ENCODE measurements around the gene ABCA7. TPM values are rescaled to one million over a fixed set of nuclear protein-coding genes. Genes with fewer than 3 reads are reported as not detected.
A peak's percentile ranks its signal among the peaks of the same experiment; 100 is the strongest.

ABCA7 gene
- total RNA-seq (2021; fragmentation: NEBNext Ultra II Directional; extraction: Animal tissue kit (Norgen Biotek cat#: 25700)) (25.6 and 29.7 TPM in 2 replicates), polyA plus RNA-seq (2011; rRNA removed) (10.4 and 17.4 TPM in 2 replicates), polyA minus RNA-seq (2011; rRNA and poly(A)+ RNA removed) (7.3 and 11.6 TPM in 2 replicates)
- 11.0 TPM for polyA plus RNA-seq (2011; cell fraction: cytosol; rRNA removed)
- 75.8 TPM for polyA plus RNA-seq (2011; cell fraction: nucleus; rRNA removed)
- polyA plus RNA-seq (2012, experiment 1 of 2), result 24.0 to 35.6 TPM (median 26.9 TPM) in 4 replicates
- polyA plus RNA-seq (2012, experiment 2 of 2), result 20.8 TPM
- 22.9 TPM for polyA plus RNA-seq (2013, experiment 1 of 2)
- 19.2 TPM for polyA plus RNA-seq (2013, experiment 2 of 2)
- 17.7 TPM for polyA minus RNA-seq (2011; cell fraction: cytosol; rRNA and poly(A)+ RNA removed)
- 32.0 TPM for polyA minus RNA-seq (2011; cell fraction: nucleus; rRNA and poly(A)+ RNA removed)
- long read RNA-seq, experiment 1, partial matches to known transcripts, result 1 of 1 reads
- long read RNA-seq, experiment 1, other reads (novel, unspliced or antisense), result 0 of 1 reads
- long read RNA-seq, experiment 2, partial matches to known transcripts, result 0 of 1 reads
- long read RNA-seq, experiment 2, other reads (novel, unspliced or antisense), result 1 of 1 reads

- Histone ChIP-seq H3K27ac (ENCODE audit: low read depth, low read length) (0 out of 2 replicates have a peak within 1 kb of the TSS, but pooled peaks have one; percentile 9), H2AFZ (ENCODE audit: low read length) (no peak within 1 kb of the TSS)
- TF ChIP-seq POLR2A (IDR thresholded peaks at IDR 0.05; ENCODE audit: control extremely low read depth in 1 of 2, low read depth in 2 of 2, low read length in 2 of 2) (peak in 1 of 2 experiments; percentile 16; a peak in 2 of 3 replicates), TBP (IDR thresholded peaks at IDR 0.05; ENCODE audit: low read depth, low read length) (peak; percentile 61), SP1 (IDR thresholded peaks at IDR 0.05; ENCODE audit: low read depth, low read length) (peak; percentile 95)
Observed at GRCh38 chr19:1039646-1040475, at the start of gene ABCA7. Gene ABCA7, plus strand, starts transcription at chr19:1040107. Its CDS starts 1,255 bp downstream, at chr19:1041362.

More at GRCh38 chr19:1039646-1040475, at the start of gene ABCA7:
- Histone ChIP-seq H3K23ac (ENCODE audit: insufficient read length) (no peak within 1 kb of the TSS), H2BK15ac (ENCODE audit: low read length) (no peak within 1 kb of the TSS), H3K27me3 (replicated peaks in 1 of 4; ENCODE audit: control insufficient read depth in 3 of 4, extremely low read depth in 1 of 4, insufficient read depth in 3 of 4, low read length in 3 of 4) (no peaks in the 10 kb centered on the region), H2BK5ac (ENCODE audit: low read depth, low read length) (peak within 1 kb of the TSS; percentile 60; the same call in 1 of the 2 replicates), H3K9me3 (ENCODE audit: insufficient read depth in 2 of 2, low read depth in 1 of 2, low read length in 1 of 2) (no peaks in the 10 kb centered on the region), H3K9ac (replicated peaks in 1 of 4; ENCODE audit: extremely low read depth in 1 of 4, low read depth in 3 of 4, low read length in 3 of 4) (peak within 1 kb of the TSS in 3 of 4 experiments; percentile 24 to 48 (median 31); a peak in 4 of 7 replicates), H3K4ac (replicated peaks; ENCODE audit: insufficient read length, low read depth, low read length) (no peak within 1 kb of the TSS), H3K14ac (ENCODE audit: insufficient read length) (no peak within 1 kb of the TSS), H3K56ac (replicated peaks; ENCODE audit: insufficient read length, low read depth, low read length) (no peak within 1 kb of the TSS), H4K5ac (ENCODE audit: insufficient read length, low read depth, low read length) (no peak within 1 kb of the TSS), H4K20me1 (replicated peaks in 1 of 2; ENCODE audit: control insufficient read depth in 1 of 2, insufficient read depth in 2 of 2, low read length in 2 of 2) (peaks cover 0 to 12% of the 10 kb centered on the region in 2 experiments), H3K79me1 (ENCODE audit: low read depth, low read length) (no peaks in the 10 kb centered on the region), H2BK12ac (ENCODE audit: low read depth, low read length) (no peak within 1 kb of the TSS), H2AK5ac (ENCODE audit: low read depth, low read length) (no peak within 1 kb of the TSS), H3K4me3 (ENCODE audit: extremely low read depth in 1 of 4, insufficient read depth in 2 of 4, low read depth in 3 of 4, low read length in 4 of 4) (peak within 1 kb of the TSS; percentile 53 to 76 (median 64)), H3K36me3 (ENCODE audit: control insufficient read depth in 2 of 4, insufficient read depth in 4 of 4, low read length in 3 of 4) (peaks cover 11 to 22% (median 17%) of the 10 kb centered on the region in 4 experiments), H3K18ac (ENCODE audit: extremely low read depth, low read length) (0 out of 2 replicates have a peak within 1 kb of the TSS, but pooled peaks have one; percentile 5), H3K4me2 (ENCODE audit: insufficient read depth in 1 of 2, low read depth in 2 of 2, low read length in 2 of 2) (peak within 1 kb of the TSS; percentile 86 to 90), H4K91ac (replicated peaks; ENCODE audit: insufficient read length, low read length) (no peak within 1 kb of the TSS), H2BK20ac (ENCODE audit: low read length) (no peak within 1 kb of the TSS), H3K4me1 (replicated peaks in 1 of 4; ENCODE audit: control insufficient read depth in 3 of 4, insufficient read depth in 4 of 4, low read length in 3 of 4) (peaks cover 0 to 10% (median 9%) of the 10 kb centered on the region in 4 experiments; a peak in 6 of 7 replicates), H4K8ac (ENCODE audit: extremely low read depth, insufficient read depth, low read length) (no peak within 1 kb of the TSS), H3K79me2 (ENCODE audit: control insufficient read depth in 1 of 2, insufficient read depth in 2 of 2, low read length in 2 of 2) (no peaks in the 10 kb centered on the region), H2BK120ac (replicated peaks; ENCODE audit: low read depth, low read length) (no peak within 1 kb of the TSS), H3K23me2 (ENCODE audit: low read depth, low read length) (peaks cover 10% of the 10 kb centered on the region)
- POLR2A ChIA-PET (ENCODE audit: partially characterized antibody), result interaction anchor here (0.8 to 16.4 kb wide), 23 partner anchors 8 to 401 kb away, joined by 3 to 509 read pairs (median 6); partner anchors contain the start of genes ARHGAP45, CIRBP, CNN2 and GPX4
- CTCF ChIA-PET (ENCODE audit: partially characterized antibody), result interaction anchor here (0.8 to 4.8 kb wide), 10 partner anchors 10 to 222 kb away, joined by 3 to 27 read pairs (median 4); partner anchors contain the start of gene ARHGAP45
- WGBS, 2 experiments (ENCODE audit: extremely low coverage in 1 of 2, insufficient coverage in 1 of 2, insufficient read length in 1 of 2, insufficient replicate concordance in 2 of 2, low coverage in 1 of 2, low lambda C conversion rate in 2 of 2, missing lambda C conversion rate in 1 of 2), result 6% methylated on average over 56 of the region's 56 CpGs; no CpG with 5 or more reads in 1 of the 2 experiments
- FAIRE-seq, result no peak
- peak; percentile 98 to 100 for DNase-seq (ENCODE audit: low read depth in 1 of 2, low spot score in 2 of 2)
